ENCODE measurements around the gene SPTLC2. TPM values are rescaled to one million over a fixed set of nuclear protein-coding genes. Genes with fewer than 3 reads are reported as not detected.
A peak's percentile ranks its signal among the peaks of the same experiment; 100 is the strongest.

Gene SPTLC2
- total RNA-seq, 6 experiments from 2014 or later = 51.2 to 59.2 (median 52.3) TPM

GRCh38 chr14:77489041-77489440 lies 127.4 kb downstream of the SPTLC2 start:
- H3K4me3 Mint-ChIP-seq = no peak overlapping the region
- no peaks in the 10 kb centered on the region for H3K9me3 Mint-ChIP-seq
- H3K4me1 Mint-ChIP-seq (ENCODE audit: low read depth) = peaks cover 15% of the 10 kb centered on the region
- DNase-seq = no peak
- TF ChIP-seq, protein P1, sequence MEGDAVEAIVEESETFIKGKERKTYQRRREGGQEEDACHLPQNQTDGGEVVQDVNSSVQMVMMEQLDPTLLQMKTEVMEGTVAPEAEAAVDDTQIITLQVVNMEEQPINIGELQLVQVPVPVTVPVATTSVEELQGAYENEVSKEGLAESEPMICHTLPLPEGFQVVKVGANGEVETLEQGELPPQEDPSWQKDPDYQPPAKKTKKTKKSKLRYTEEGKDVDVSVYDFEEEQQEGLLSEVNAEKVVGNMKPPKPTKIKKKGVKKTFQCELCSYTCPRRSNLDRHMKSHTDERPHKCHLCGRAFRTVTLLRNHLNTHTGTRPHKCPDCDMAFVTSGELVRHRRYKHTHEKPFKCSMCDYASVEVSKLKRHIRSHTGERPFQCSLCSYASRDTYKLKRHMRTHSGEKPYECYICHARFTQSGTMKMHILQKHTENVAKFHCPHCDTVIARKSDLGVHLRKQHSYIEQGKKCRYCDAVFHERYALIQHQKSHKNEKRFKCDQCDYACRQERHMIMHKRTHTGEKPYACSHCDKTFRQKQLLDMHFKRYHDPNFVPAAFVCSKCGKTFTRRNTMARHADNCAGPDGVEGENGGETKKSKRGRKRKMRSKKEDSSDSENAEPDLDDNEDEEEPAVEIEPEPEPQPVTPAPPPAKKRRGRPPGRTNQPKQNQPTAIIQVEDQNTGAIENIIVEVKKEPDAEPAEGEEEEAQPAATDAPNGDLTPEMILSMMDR (IDR thresholded peaks at IDR 0.05) = no peak
- H3K27ac Mint-ChIP-seq = no peak overlapping the region
- H3K36me3 Mint-ChIP-seq (ENCODE audit: low read depth) = no peaks in the 10 kb centered on the region
- peaks cover 6% of the 10 kb centered on the region for H3K27me3 Mint-ChIP-seq (ENCODE audit: insufficient read depth)

- H3K27ac Mint-ChIP-seq = no peak overlapping the region
- H3K27me3 Mint-ChIP-seq (ENCODE audit: insufficient read depth) = peaks cover 3% of the 10 kb centered on the region
- DNase-seq = no peak
- no peaks in the 10 kb centered on the region for H3K9me3 Mint-ChIP-seq
- TF ChIP-seq, protein P1 (IDR thresholded peaks at IDR 0.05) = no peak
- peaks cover 15% of the 10 kb centered on the region for H3K4me1 Mint-ChIP-seq (ENCODE audit: low read depth)
- H3K4me3 Mint-ChIP-seq = no peak overlapping the region
- H3K36me3 Mint-ChIP-seq (ENCODE audit: low read depth) = no peaks in the 10 kb centered on the region
These were observed 127.9 kb downstream of the SPTLC2 start for GRCh38 chr14:77488558-77488957.

- DNase-seq = peak; percentile 78
- H3K27ac Mint-ChIP-seq = peak overlapping the region; percentile 58
- peaks cover 3% of the 10 kb centered on the region for H3K27me3 Mint-ChIP-seq (ENCODE audit: insufficient read depth)
- H3K4me1 Mint-ChIP-seq (ENCODE audit: low read depth) = peaks cover 15% of the 10 kb centered on the region
- no peaks in the 10 kb centered on the region for H3K36me3 Mint-ChIP-seq (ENCODE audit: low read depth)
- TF ChIP-seq, protein P1 (IDR thresholded peaks at IDR 0.05) = no peak
- no peak overlapping the region for H3K4me3 Mint-ChIP-seq
- no peaks in the 10 kb centered on the region for H3K9me3 Mint-ChIP-seq
These were observed 130.3 kb downstream of the SPTLC2 start for GRCh38 chr14:77485901-77486678.

DNA sequence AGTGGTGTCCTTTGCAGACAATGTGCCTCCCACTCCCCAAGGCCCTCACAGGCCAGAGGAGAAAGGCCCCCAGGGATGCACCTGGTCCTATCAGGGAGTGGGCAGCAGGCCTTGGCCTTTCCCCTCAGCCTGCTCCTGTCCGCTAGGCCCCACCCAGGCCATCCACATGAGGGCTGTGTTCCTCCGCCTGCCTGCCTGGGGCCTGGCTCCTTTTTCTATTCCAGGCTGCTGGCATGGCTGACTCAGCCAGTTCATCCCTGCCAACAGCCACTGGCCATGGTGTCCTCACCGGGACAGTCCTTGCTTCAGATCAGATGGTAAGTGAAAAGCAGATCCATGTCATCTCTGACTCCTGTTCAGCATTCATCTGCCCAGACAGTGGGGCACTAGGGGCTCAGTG lies 131.2 kb downstream of the SPTLC2 start:
- H3K4me3 Mint-ChIP-seq = no peak overlapping the region
- no peaks in the 10 kb centered on the region for H3K9me3 Mint-ChIP-seq
- TF ChIP-seq, protein P1 (IDR thresholded peaks at IDR 0.05) = no peak
- H3K27ac Mint-ChIP-seq = no peak overlapping the region
- no peaks in the 10 kb centered on the region for H3K36me3 Mint-ChIP-seq (ENCODE audit: low read depth)
- peaks cover 3% of the 10 kb centered on the region for H3K27me3 Mint-ChIP-seq (ENCODE audit: insufficient read depth)
- H3K4me1 Mint-ChIP-seq (ENCODE audit: low read depth) = peaks cover 15% of the 10 kb centered on the region
- DNase-seq = peak; percentile 24

DNA sequence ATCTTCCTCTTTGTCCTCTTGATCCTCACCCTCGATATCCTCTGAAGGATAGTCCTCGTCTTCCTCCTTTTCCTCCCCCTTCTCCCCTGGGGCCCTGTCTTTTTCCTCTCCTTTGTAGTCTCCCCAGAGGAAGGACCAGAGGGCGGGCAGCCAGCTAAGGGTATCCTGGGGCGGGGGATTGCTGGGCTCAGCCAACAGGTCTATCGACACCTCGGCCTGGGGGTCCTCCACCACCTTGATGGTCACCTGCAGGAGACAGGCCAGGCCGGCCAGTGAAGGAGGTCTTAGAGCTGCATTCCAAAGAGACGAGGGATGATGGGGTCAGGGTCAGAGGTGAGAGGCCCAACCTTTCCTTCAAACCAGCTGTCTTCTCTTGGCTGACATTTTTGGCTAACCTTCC lies 134.0 kb downstream of the SPTLC2 start:
- Mint-ChIP-seq H3K27me3 (ENCODE audit: insufficient read depth) (peaks cover 3% of the 10 kb centered on the region), H3K4me3 (no peak overlapping the region), H3K36me3 (ENCODE audit: low read depth) (no peaks in the 10 kb centered on the region), H3K27ac (no peak overlapping the region), H3K9me3 (no peaks in the 10 kb centered on the region), H3K4me1 (ENCODE audit: low read depth) (peaks cover 15% of the 10 kb centered on the region)
- DNase-seq = no peak
- TF ChIP-seq, protein P1 (IDR thresholded peaks at IDR 0.05) = no peak
